Ecto neural progenitor cell (in vitro differentiated cells): ENCODE results near the gene TENM4.

Experiments
- DNase-seq: peaks from one replicate; pipeline ENCODE4 v3.0.0-alpha.2; 2018; ENCODE audit warnings: low spot score

TENM4 gene

GRCh38 chr11:79440571-79441460, at the start of gene TENM4:
Gene TENM4 (minus strand): TSS chr11:79441030. CDS start chr11:79069944, 371,086 bp downstream.
- DNase-seq, result no peak

GRCh38 chr11:79488286-79488685, 47.5 kb upstream of the TENM4 start:
- no peak for DNase-seq

GRCh38 chr11:79487412-79487811, 46.6 kb upstream of the TENM4 start:
- DNase-seq, result no peak

GRCh38 chr11:79486242-79486984, 45.6 kb upstream of the TENM4 start:
- no peak for DNase-seq

GRCh38 chr11:79485694-79486093, 44.9 kb upstream of the TENM4 start:
- no peak for DNase-seq

GRCh38 chr11:79484872-79485271, 44.0 kb upstream of the TENM4 start:
- no peak for DNase-seq

GRCh38 chr11:79482800-79483199, 42.0 kb upstream of the TENM4 start:
- DNase-seq, result no peak

GRCh38 chr11:79481795-79482194, 41.0 kb upstream of the TENM4 start:
- no peak for DNase-seq

GRCh38 chr11:79480864-79481263, 40.0 kb upstream of the TENM4 start:
- DNase-seq, result no peak

- no peak for DNase-seq
These were observed 32.1 kb upstream of the TENM4 start for GRCh38 chr11:79472819-79473529.

GRCh38 chr11:79471071-79471844, 30.4 kb upstream of the TENM4 start:
- no peak for DNase-seq

GRCh38 chr11:79470161-79470560, 29.3 kb upstream of the TENM4 start:
- no peak for DNase-seq

- no peak for DNase-seq
These were observed 26.9 kb upstream of the TENM4 start for GRCh38 chr11:79467761-79468160.

GRCh38 chr11:79466411-79466810, 25.6 kb upstream of the TENM4 start:
- DNase-seq, result no peak

GRCh38 chr11:79465160-79465559, 24.3 kb upstream of the TENM4 start:
- no peak for DNase-seq

- DNase-seq, result no peak
These were observed 21.1 kb upstream of the TENM4 start for GRCh38 chr11:79461666-79462645.

GRCh38 chr11:79461144-79461543, 20.3 kb upstream of the TENM4 start:
- no peak for DNase-seq

GRCh38 chr11:79458709-79459108, 17.9 kb upstream of the TENM4 start:
- DNase-seq, result no peak

GRCh38 chr11:79456501-79456900, 15.7 kb upstream of the TENM4 start:
- no peak for DNase-seq

GRCh38 chr11:79453617-79454016, 12.8 kb upstream of the TENM4 start:
- no peak for DNase-seq

- no peak for DNase-seq
These were observed 8.2 kb upstream of the TENM4 start for GRCh38 chr11:79449040-79449439.
